ENCODE results near the gene ISOC2. TPM values are rescaled to one million over a fixed set of nuclear protein-coding genes. Genes with fewer than 3 reads are reported as not detected.

Gene ISOC2
- total and polyA plus RNA-seq, 9 of the 15 experiments (the other 6 are each of a cell fraction or from before 2014, with no cell fraction given) = 1.2 to 229 (median 58.3) TPM

GRCh38 chr19:55503502-55504251 lies 42.2 kb upstream of the ISOC2 start (continued):
- no peak for TF ChIP-seq ARID3B (CRISPR knock-in tag; IDR thresholded peaks at IDR 0.05; ENCODE audit: borderline replicate concordance)
- no peak for TF ChIP-seq SAFB2 (IDR thresholded peaks at IDR 0.05; ENCODE audit: borderline replicate concordance, low read depth, low read length, severe bottlenecking)
- TF ChIP-seq CHD1 (IDR thresholded peaks at IDR 0.05; ENCODE audit: low read length) = no peak
- peak; percentile 100 for TF ChIP-seq ZNF511 (CRISPR knock-in tag; IDR thresholded peaks at IDR 0.05)
- TF ChIP-seq XRCC3 (IDR thresholded peaks at IDR 0.05) = no peak
- TF ChIP-seq GTF3C2 (IDR thresholded peaks at IDR 0.05; ENCODE audit: borderline replicate concordance, extremely low read depth, insufficient read length) = no peak
- no peak for TF ChIP-seq ZFPM2 (CRISPR knock-in tag; IDR thresholded peaks at IDR 0.05)
- no peak for TF ChIP-seq ILK (tag; IDR thresholded peaks at IDR 0.05; ENCODE audit: borderline replicate concordance, low read depth)
- peak; percentile 99 for TF ChIP-seq NR3C1 (CRISPR knock-in tag; IDR thresholded peaks at IDR 0.05)
- peak; percentile 68; the same call in 1 of the 2 replicates for TF ChIP-seq MYC (IDR thresholded peaks at IDR 0.05; ENCODE audit: low read depth, low read length)
- no peak for TF ChIP-seq MYC (CRISPR knock-in tag; IDR thresholded peaks at IDR 0.05; ENCODE audit: borderline replicate concordance, low read depth)
- no peak for TF ChIP-seq ZNF717 (CRISPR knock-in tag; IDR thresholded peaks at IDR 0.05)
- TF ChIP-seq SMARCA5 (IDR thresholded peaks at IDR 0.05) = no peak
- no peak for TF ChIP-seq TEAD2 (tag; IDR thresholded peaks at IDR 0.05)
- TF ChIP-seq NFXL1 (CRISPR knock-in tag; IDR thresholded peaks at IDR 0.05) = no peak
- TF ChIP-seq PTTG1 (tag; IDR thresholded peaks at IDR 0.05; ENCODE audit: low read depth) = no peak
- TF ChIP-seq CHD2 (IDR thresholded peaks at IDR 0.05; ENCODE audit: low read depth, low read length) = no peak; the same call in 1 of the 2 replicates
- no peak for TF ChIP-seq GTF2E2 (tag; IDR thresholded peaks at IDR 0.05)
- TF ChIP-seq MIER1 (IDR thresholded peaks at IDR 0.05; ENCODE audit: low read depth) = peak; percentile 29; the same call in 1 of the 2 replicates
- TF ChIP-seq ZNF551 (CRISPR knock-in tag; IDR thresholded peaks at IDR 0.05) = no peak
- peak; percentile 94 for TF ChIP-seq ZNF740 (CRISPR knock-in tag; IDR thresholded peaks at IDR 0.05)
- no peak for TF ChIP-seq ZNF740 (tag; IDR thresholded peaks at IDR 0.05)
- no peak for TF ChIP-seq MAFG (tag; conservative IDR thresholded peaks at IDR 0.05)
- TF ChIP-seq CBX3 (IDR thresholded peaks at IDR 0.05; ENCODE audit: borderline replicate concordance in 1 of 2, low read length in 2 of 2) = peak in 1 of 2 experiments; percentile 97; a peak in 2 of 3 replicates
